Mesendoderm (in vitro differentiated cells): Measurements from ENCODE around the gene KCNC2.

Experiments used
- DNase-seq: peaks from one replicate; pipeline ENCODE4 v3.0.0; 2013
- H2AK5ac ChIP-seq: 2 replicates; pipeline ENCODE4 v1.6.1; 2013; ENCODE audit warnings: low read length, inconsistent platforms
- H2BK120ac ChIP-seq: 2 replicates; pipeline ENCODE4 v1.6.1; 2013; ENCODE audit warnings: low read depth, mild to moderate bottlenecking, low read length, moderate library complexity, mixed read lengths
- H2BK15ac ChIP-seq: replicated peaks from 2 replicates; pipeline ENCODE4 v1.6.1; 2013; ENCODE audit warnings: low read depth, mild to moderate bottlenecking, moderate library complexity
- H2BK5ac ChIP-seq: 2 replicates; pipeline ENCODE4 v1.6.1; 2013; ENCODE audit warnings: low read length, inconsistent platforms
- H3K18ac ChIP-seq: 2 replicates; pipeline ENCODE4 v1.6.1; 2013; ENCODE audit warnings: mild to moderate bottlenecking, low read length, mixed read lengths
- H3K23ac ChIP-seq: one replicate; pipeline ENCODE4 v1.6.1; 2013; ENCODE audit warnings: low read length
- H3K27ac ChIP-seq: 2 replicates; pipeline ENCODE4 v1.5.1; 2013; ENCODE audit warnings: low read depth, mild to moderate bottlenecking, inconsistent platforms, low read length, moderate library complexity
- H3K27me3 ChIP-seq: 2 replicates; pipeline ENCODE4 v1.6.1; 2013; ENCODE audit warnings: low read length, control low read depth, mild to moderate bottlenecking, inconsistent platforms; ENCODE audit not compliant: insufficient read depth, poor library complexity
- H3K36me3 ChIP-seq: 2 replicates; pipeline ENCODE4 v1.6.1; 2013; ENCODE audit warnings: low read length, inconsistent platforms; ENCODE audit not compliant: control insufficient read depth, insufficient read depth
- H3K4ac ChIP-seq: one replicate; pipeline ENCODE4 v1.6.1; 2013; ENCODE audit warnings: low read depth, mild to moderate bottlenecking, low read length, moderate library complexity
- H3K4me1 ChIP-seq: 2 replicates; pipeline ENCODE4 v1.6.1; 2013; ENCODE audit warnings: low read depth, low read length, inconsistent platforms; ENCODE audit not compliant: control insufficient read depth
- H3K4me2 ChIP-seq: 2 replicates; pipeline ENCODE4 v1.6.1; 2013; ENCODE audit warnings: low read length
- H3K4me3 ChIP-seq: 2 replicates; pipeline ENCODE4 v1.5.1; 2013; ENCODE audit warnings: mild to moderate bottlenecking, low read length
- H3K56ac ChIP-seq: one replicate; pipeline ENCODE4 v1.6.1; 2013; ENCODE audit warnings: low read length
- H3K79me1 ChIP-seq: 2 replicates; pipeline ENCODE4 v1.6.1; 2013; ENCODE audit warnings: low read length, inconsistent platforms
- H3K79me2 ChIP-seq: 2 replicates; pipeline ENCODE4 v1.6.1; 2013; ENCODE audit warnings: mild to moderate bottlenecking, low read length; ENCODE audit not compliant: control insufficient read depth, insufficient read depth
- H3K9ac ChIP-seq: 2 replicates; pipeline ENCODE4 v1.6.1; 2013; ENCODE audit warnings: low read length, inconsistent platforms
- H4K5ac ChIP-seq: one replicate; pipeline ENCODE4 v1.6.1; 2013; ENCODE audit warnings: low read length
- H4K8ac ChIP-seq: one replicate; pipeline ENCODE4 v1.6.1; 2013; ENCODE audit warnings: low read depth, mild to moderate bottlenecking, control low read depth, low read length, moderate library complexity
- WGBS: extraction: QIAGEN DNeasy Blood & Tissue Kit; methylation state at CpG from one replicate; pipeline ENCODE4 v1.1.7; 2013; ENCODE audit warnings: low lambda C conversion rate, missing lambda C conversion rate; ENCODE audit not compliant: insufficient coverage; ENCODE audit errors: extremely low coverage; 5-methylcytosine and 5-hydroxymethylcytosine counted together

Gene KCNC2

DNA sequence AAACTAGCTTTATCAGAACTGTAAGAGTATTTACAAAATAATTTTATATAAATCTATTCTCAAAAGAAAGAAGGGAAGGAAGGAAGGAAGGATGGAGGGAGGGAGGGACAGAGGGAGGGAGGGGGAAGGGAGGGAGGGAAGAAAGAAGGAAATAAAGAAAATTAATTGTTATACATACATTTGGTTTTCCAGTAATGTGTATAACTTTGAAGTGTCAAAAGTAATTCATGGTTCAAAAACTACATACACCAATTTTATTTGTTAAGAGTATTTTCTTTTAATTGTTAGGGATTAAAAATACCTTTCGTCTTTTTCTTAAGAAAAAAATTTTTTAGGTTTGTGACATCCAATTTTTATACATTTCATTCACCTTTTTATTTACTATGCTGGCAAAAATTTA, 17.5 kb upstream of the KCNC2 start:
- Histone ChIP-seq H3K79me1 (no peaks in the 10 kb centered on the region), H3K4me2 (no peak overlapping the region), H2BK15ac (no peak overlapping the region), H2AK5ac (no peak overlapping the region), H4K5ac (no peak overlapping the region), H3K56ac (no peak overlapping the region), H4K8ac (no peak overlapping the region), H3K36me3 (no peaks in the 10 kb centered on the region), H3K79me2 (no peaks in the 10 kb centered on the region), H3K4ac (no peak overlapping the region), H2BK120ac (no peak overlapping the region), H2BK5ac (no peak overlapping the region), H3K27me3 (no peaks in the 10 kb centered on the region), H3K18ac (no peak overlapping the region), H3K4me1 (no peaks in the 10 kb centered on the region), H3K4me3 (no peak overlapping the region), H3K9ac (no peak overlapping the region), H3K23ac (no peak overlapping the region), H3K27ac (no peak overlapping the region)
- no CpG with 5 or more reads among the region's 1 CpG for WGBS
- DNase-seq, result no peak

DNA sequence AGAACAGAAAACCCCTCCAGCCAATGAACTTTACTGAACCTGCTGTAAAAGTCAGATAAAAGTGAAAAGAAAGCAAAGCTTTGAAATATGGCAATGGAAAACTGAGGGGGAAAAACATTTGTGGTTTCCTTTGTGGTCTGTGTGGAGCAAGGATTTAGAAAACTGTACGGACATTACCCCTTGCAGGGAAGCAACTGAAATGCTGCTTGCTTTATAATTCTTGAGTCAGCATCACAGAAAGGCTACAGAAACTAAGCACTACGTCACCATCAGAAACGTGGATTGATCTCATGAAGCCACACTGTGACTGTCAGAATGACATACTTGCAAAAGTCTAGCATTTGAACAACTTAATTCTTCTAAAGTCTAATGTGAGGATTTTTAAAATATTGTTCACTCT, 2.4 kb upstream of the KCNC2 start:
- no CpG with 5 or more reads among the region's 3 CpGs for WGBS
- Histone ChIP-seq H2BK5ac (no peak overlapping the region), H3K4me1 (no peaks in the 10 kb centered on the region), H3K56ac (no peak overlapping the region), H3K27ac (no peak overlapping the region), H3K79me2 (no peaks in the 10 kb centered on the region), H3K4ac (no peak overlapping the region), H3K4me2 (no peak overlapping the region), H3K9ac (no peak overlapping the region), H2BK15ac (no peak overlapping the region), H2AK5ac (no peak overlapping the region), H3K18ac (no peak overlapping the region), H2BK120ac (no peak overlapping the region), H3K23ac (no peak overlapping the region), H3K27me3 (peaks cover 13% of the 10 kb centered on the region), H3K4me3 (no peak overlapping the region), H3K36me3 (no peaks in the 10 kb centered on the region), H4K8ac (no peak overlapping the region), H4K5ac (no peak overlapping the region), H3K79me1 (no peaks in the 10 kb centered on the region)
- no peak for DNase-seq

DNA sequence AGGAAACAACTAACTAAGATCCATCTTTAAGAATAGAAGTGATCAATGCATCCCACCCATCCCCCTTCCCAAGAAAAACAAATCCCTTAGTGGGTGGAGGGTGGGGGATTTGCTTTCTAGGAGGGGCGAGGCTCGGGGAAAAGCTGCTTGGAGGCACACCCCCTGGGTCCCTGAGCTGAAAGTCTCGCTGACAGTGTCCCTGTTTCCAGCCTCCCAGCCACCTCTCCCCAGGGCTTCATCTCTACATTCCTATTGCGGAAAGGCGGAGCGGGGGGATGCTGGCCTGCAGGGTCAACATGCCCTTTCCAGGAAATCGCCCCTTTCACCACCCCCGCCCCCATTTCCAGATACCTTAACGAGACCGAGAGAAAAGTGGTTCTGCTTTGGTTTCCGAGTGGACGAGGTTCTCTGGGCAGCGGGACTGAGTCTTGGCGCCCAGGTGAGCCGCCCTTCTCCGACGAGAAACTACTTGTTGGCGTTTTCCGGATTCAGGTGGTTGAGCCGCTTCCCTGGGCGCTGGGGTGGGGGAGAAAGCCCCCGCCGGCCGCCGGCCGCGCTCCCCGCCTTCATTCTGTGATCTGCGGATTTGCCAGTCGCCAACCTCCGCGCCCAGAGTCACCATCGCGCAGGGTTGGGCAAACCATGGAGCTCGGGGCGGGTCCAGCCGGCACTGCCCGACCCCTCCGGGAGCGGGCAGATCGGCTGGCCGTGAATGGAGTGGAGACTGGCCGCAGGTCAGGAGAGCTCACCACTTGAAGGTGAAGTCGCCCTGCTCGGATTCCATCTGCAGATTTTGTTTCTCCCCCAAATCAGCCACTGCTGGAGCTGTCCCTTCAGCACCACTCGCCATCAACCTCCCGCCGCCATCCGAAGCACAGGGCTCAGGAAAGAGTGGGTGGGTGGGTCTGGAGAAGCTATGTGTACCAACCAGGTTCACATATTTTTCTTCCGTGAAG, 505 bp downstream of the KCNC2 start:
- Histone ChIP-seq H2AK5ac (no peak overlapping the region), H3K4me3 (no peak overlapping the region), H3K36me3 (no peaks in the 10 kb centered on the region), H3K4ac (no peak overlapping the region), H3K79me2 (no peaks in the 10 kb centered on the region), H3K4me1 (no peaks in the 10 kb centered on the region), H4K5ac (no peak overlapping the region), H4K8ac (no peak overlapping the region), H2BK5ac (no peak overlapping the region), H3K18ac (no peak overlapping the region), H3K27ac (no peak overlapping the region), H3K56ac (no peak overlapping the region), H3K9ac (no peak overlapping the region), H2BK15ac (no peak overlapping the region), H3K4me2 (peak overlapping the region; percentile 48), H3K27me3 (peaks cover 20% of the 10 kb centered on the region), H2BK120ac (no peak overlapping the region), H3K79me1 (no peaks in the 10 kb centered on the region), H3K23ac (no peak overlapping the region)
- peak; percentile 82 for DNase-seq
- WGBS, result no CpG with 5 or more reads among the region's 50 CpGs

DNA sequence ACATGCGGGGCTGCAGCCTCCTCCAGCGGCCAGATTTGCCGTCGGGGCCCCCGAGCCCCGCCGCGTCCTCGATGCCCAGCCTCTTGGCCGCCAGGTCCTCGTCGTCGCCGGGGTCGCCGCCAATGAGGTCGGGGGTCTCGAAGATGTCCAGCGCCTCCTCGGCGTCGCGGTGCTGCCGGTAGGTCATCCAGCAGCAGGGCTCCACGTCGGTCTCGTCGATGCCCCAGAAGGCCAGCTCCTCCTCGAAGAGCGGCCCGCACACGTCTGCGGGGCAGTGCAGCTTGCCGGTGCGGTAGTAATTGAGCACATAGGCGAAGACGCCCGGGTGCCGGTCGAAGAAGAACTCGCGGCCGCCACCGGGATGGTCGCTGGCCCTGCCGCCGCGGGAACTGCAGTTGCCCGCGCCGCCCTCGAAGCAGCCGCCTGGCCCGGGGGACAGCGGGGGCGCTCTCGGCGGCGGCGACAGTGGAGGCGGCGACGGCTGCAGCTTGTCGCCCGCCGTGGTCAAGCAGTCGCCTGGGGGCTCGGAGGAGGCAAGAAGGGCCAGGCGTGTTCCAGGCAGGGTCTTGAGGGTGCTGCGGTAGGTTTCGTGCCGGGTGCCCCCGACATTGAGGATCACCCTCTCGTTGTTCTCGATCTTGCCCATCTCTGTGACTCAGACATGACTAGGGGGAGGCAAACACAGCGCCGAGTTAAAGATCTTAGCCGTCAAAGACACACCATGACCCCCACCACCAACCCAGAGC, 2.1 kb downstream of the KCNC2 start:
- H3K18ac ChIP-seq, result no peak overlapping the region
- no peak overlapping the region for H3K23ac ChIP-seq
- peaks cover 20% of the 10 kb centered on the region for H3K27me3 ChIP-seq
- no CpG with 5 or more reads among the region's 78 CpGs for WGBS
- no peak overlapping the region for H3K9ac ChIP-seq
- H2BK120ac ChIP-seq, result no peak overlapping the region
- no peak overlapping the region for H3K4me3 ChIP-seq
- no peak overlapping the region for H3K4ac ChIP-seq
- DNase-seq, result peak; percentile 34
- H3K79me2 ChIP-seq, result no peaks in the 10 kb centered on the region
- H2BK5ac ChIP-seq, result no peak overlapping the region
- H2AK5ac ChIP-seq, result no peak overlapping the region
- no peaks in the 10 kb centered on the region for H3K36me3 ChIP-seq
- H3K4me2 ChIP-seq, result peak overlapping the region; percentile 64
- H3K4me1 ChIP-seq, result no peaks in the 10 kb centered on the region
- no peak overlapping the region for H3K56ac ChIP-seq
- no peak overlapping the region for H2BK15ac ChIP-seq
- H4K5ac ChIP-seq, result no peak overlapping the region
- no peaks in the 10 kb centered on the region for H3K79me1 ChIP-seq
- no peak overlapping the region for H3K27ac ChIP-seq
- no peak overlapping the region for H4K8ac ChIP-seq

DNA sequence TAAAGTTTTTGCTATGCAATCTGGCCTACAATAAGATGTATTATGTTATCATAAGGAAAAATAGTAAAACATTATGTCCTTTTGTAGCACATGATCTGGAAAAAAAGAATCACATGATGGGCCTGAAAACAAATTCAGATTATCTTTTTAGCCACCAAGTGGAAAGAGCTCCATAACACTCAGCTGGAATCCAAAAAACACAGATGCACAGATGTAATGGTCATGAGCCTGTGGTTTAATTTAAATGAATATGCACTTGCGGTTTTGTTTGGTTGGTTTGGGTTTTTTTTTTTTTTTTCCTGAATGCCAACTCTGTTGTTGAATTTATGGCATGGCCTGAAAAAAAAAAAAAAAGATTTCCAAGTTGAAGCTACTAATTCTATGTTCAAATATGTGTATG, 4.1 kb downstream of the KCNC2 start:
- H3K27me3 ChIP-seq, result peaks cover 20% of the 10 kb centered on the region
- no peaks in the 10 kb centered on the region for H3K79me2 ChIP-seq
- no peak overlapping the region for H3K56ac ChIP-seq
- H2BK120ac ChIP-seq, result no peak overlapping the region
- H2AK5ac ChIP-seq, result no peak overlapping the region
- H2BK5ac ChIP-seq, result no peak overlapping the region
- H3K4me1 ChIP-seq, result no peaks in the 10 kb centered on the region
- DNase-seq, result no peak
- no peaks in the 10 kb centered on the region for H3K36me3 ChIP-seq
- no peak overlapping the region for H2BK15ac ChIP-seq
- no peak overlapping the region for H3K4ac ChIP-seq
- H4K8ac ChIP-seq, result no peak overlapping the region
- H3K79me1 ChIP-seq, result no peaks in the 10 kb centered on the region
- no peak overlapping the region for H3K18ac ChIP-seq
- no peak overlapping the region for H3K27ac ChIP-seq
- H3K23ac ChIP-seq, result no peak overlapping the region
- H3K4me2 ChIP-seq, result no peak overlapping the region
- no CpG with 5 or more reads among the region's 1 CpG for WGBS
- no peak overlapping the region for H3K4me3 ChIP-seq
- H4K5ac ChIP-seq, result no peak overlapping the region
- H3K9ac ChIP-seq, result no peak overlapping the region
